HEK293 (cell line): ENCODE results near the gene ARHGAP26.

Source experiments
- CTCF ChIA-PET: fragments of 350-600 bp; formaldehyde crosslinking; extraction: SDS; loops from one replicate; lab custom pipeline; 2021; ENCODE audit warnings: antibody characterized with exemption; lab: Yijun Ruan, JAX
- POLR2A ChIA-PET: fragments of 300-600 bp; formaldehyde crosslinking; extraction: SDS; loops from one replicate; lab custom pipeline; 2020; ENCODE audit warnings: antibody characterized with exemption, inconsistent platforms; lab: Yijun Ruan, JAX
- H3K27ac ChIP-seq: fragments of 200-500 bp; sonication (Bioruptor generic); 2 replicates; pipeline ENCODE4 v1.5.1; 2014; ENCODE audit warnings: low read depth, low read length, control low read depth, inconsistent platforms; ENCODE audit errors: extremely low read depth
- H3K36me3 ChIP-seq, 2 experiments: fragments of 200-500 bp in 1 of 2; sonication (Bioruptor generic) in 1 of 2; 1 replicate in 1 of 2; 2 replicates in 1 of 2; pipeline ENCODE4 v1.5.1; 2014 to 2017; ENCODE audit warnings: inconsistent platforms in 2 of 2, low read length in 2 of 2; ENCODE audit not compliant: control insufficient read depth in 2 of 2, insufficient read depth in 1 of 2
- H3K4me1 ChIP-seq: fragments of 200-500 bp; sonication (Bioruptor generic); 2 replicates; pipeline ENCODE4 v1.5.1; 2014; ENCODE audit warnings: mild to moderate bottlenecking, low read length, inconsistent platforms; ENCODE audit not compliant: control insufficient read depth, insufficient read depth
- H3K4me3 ChIP-seq: 2 replicates; pipeline ENCODE4 v1.5.1; 2011; ENCODE audit warnings: low read depth, mild to moderate bottlenecking, control low read depth, low read length, moderate library complexity
- H3K9me3 ChIP-seq: fragments of 200-500 bp; sonication (Bioruptor generic); 2 replicates; pipeline ENCODE4 v1.5.1; 2014; ENCODE audit warnings: low read depth, low read length, inconsistent platforms; ENCODE audit not compliant: control insufficient read depth, insufficient read depth
- EGR2 ChIP-seq: fragments of 450-650 bp; formaldehyde crosslinking; IDR thresholded peaks from 2 replicates; pipeline ENCODE4 v1.5.1; 2016; ENCODE audit warnings: low read depth, missing biosample characterization, missing genetic modification characterization
- HOXC10 ChIP-seq: sonication (generic); formaldehyde crosslinking; IDR thresholded peaks from 2 replicates; pipeline ENCODE4 v1.8.1; 2023; ENCODE audit warnings: mild to moderate bottlenecking, missing genetic modification reagents
- IKZF3 ChIP-seq: fragments of 450-650 bp; IDR thresholded peaks from 2 replicates; pipeline ENCODE4 v1.5.0; 2018; ENCODE audit warnings: missing biosample characterization, mild to moderate bottlenecking, missing genetic modification characterization, moderate library complexity
- KLF10 ChIP-seq: fragments of 450-650 bp; IDR thresholded peaks from 2 replicates; pipeline ENCODE4 v1.5.1; 2018; ENCODE audit warnings: missing biosample characterization, mild to moderate bottlenecking, missing genetic modification characterization
- KLF17 ChIP-seq: fragments of 450-650 bp; formaldehyde crosslinking; IDR thresholded peaks from 2 replicates; pipeline ENCODE4 v1.5.1; 2016; ENCODE audit warnings: missing biosample characterization, missing genetic modification characterization
- KLF9 ChIP-seq: fragments of 450-650 bp; formaldehyde crosslinking; IDR thresholded peaks from 2 replicates; pipeline ENCODE4 v1.5.1; 2016; ENCODE audit warnings: missing biosample characterization, missing genetic modification characterization, low read depth
- PRDM1 ChIP-seq: fragments of 450-650 bp; formaldehyde crosslinking; IDR thresholded peaks from 2 replicates; pipeline ENCODE4; 2016; ENCODE audit warnings: missing biosample characterization, missing genetic modification characterization
- PRDM10 ChIP-seq: fragments of 450-650 bp; formaldehyde crosslinking; IDR thresholded peaks from 2 replicates; pipeline ENCODE4 v1.5.1; 2016; ENCODE audit warnings: missing biosample characterization, missing genetic modification characterization
- SALL2 ChIP-seq: fragments of 450-650 bp; formaldehyde crosslinking; IDR thresholded peaks from 2 replicates; pipeline ENCODE4 v1.5.0; 2017; ENCODE audit warnings: missing biosample characterization, mild to moderate bottlenecking, missing genetic modification characterization, borderline replicate concordance
- SCRT2 ChIP-seq: fragments of 450-650 bp; formaldehyde crosslinking; IDR thresholded peaks from 2 replicates; pipeline ENCODE4 v1.5.1; 2016; ENCODE audit warnings: missing biosample characterization, missing genetic modification characterization
- SP3 ChIP-seq: fragments of 450-650 bp; formaldehyde crosslinking; IDR thresholded peaks from 2 replicates; pipeline ENCODE4 v1.5.1; 2016; ENCODE audit warnings: missing biosample characterization, missing genetic modification characterization
- TCF7L2 ChIP-seq: IDR thresholded peaks from 2 replicates; pipeline ENCODE4 v1.6.1; 2011; ENCODE audit warnings: low read depth, mild to moderate bottlenecking, inconsistent platforms, low read length, moderate library complexity, borderline replicate concordance
- ZEB2 ChIP-seq: fragments of 450-650 bp; formaldehyde crosslinking; IDR thresholded peaks from 2 replicates; pipeline ENCODE4 v1.5.1; 2016; ENCODE audit warnings: missing biosample characterization, missing genetic modification characterization
- ZNF140 ChIP-seq: fragments of 450-650 bp; formaldehyde crosslinking; IDR thresholded peaks from 2 replicates; pipeline ENCODE4 v1.5.1; 2016; ENCODE audit warnings: missing biosample characterization, missing genetic modification characterization
- ZNF26 ChIP-seq: fragments of 450-650 bp; formaldehyde crosslinking; IDR thresholded peaks from 2 replicates; pipeline ENCODE4 v1.5.1; 2016; ENCODE audit warnings: missing biosample characterization, missing genetic modification characterization
- ZNF426 ChIP-seq: fragments of 450-650 bp; formaldehyde crosslinking; IDR thresholded peaks from 2 replicates; pipeline ENCODE4 v1.5.1; 2017; ENCODE audit warnings: missing biosample characterization, missing genetic modification characterization, mild to moderate bottlenecking, inconsistent platforms, moderate library complexity
- ZNF521 ChIP-seq: fragments of 450-650 bp; formaldehyde crosslinking; IDR thresholded peaks from 2 replicates; pipeline ENCODE4 v1.5.1; 2017; ENCODE audit warnings: missing biosample characterization, mild to moderate bottlenecking, missing genetic modification characterization
- ZNF585B ChIP-seq: fragments of 450-650 bp; formaldehyde crosslinking; IDR thresholded peaks from 2 replicates; pipeline ENCODE4 v1.5.1; 2016; ENCODE audit warnings: missing biosample characterization, missing genetic modification characterization
- ZNF629 ChIP-seq: fragments of 450-650 bp; formaldehyde crosslinking; IDR thresholded peaks from 2 replicates; pipeline ENCODE4 v1.5.1; 2017; ENCODE audit warnings: missing biosample characterization, missing genetic modification characterization
- ZNF645 ChIP-seq: fragments of 450-650 bp; formaldehyde crosslinking; IDR thresholded peaks from 2 replicates; pipeline ENCODE4; 2016; ENCODE audit warnings: missing biosample characterization, missing genetic modification characterization
- ZNF701 ChIP-seq: fragments of 450-650 bp; formaldehyde crosslinking; IDR thresholded peaks from 2 replicates; pipeline ENCODE4 v1.5.1; 2016; ENCODE audit warnings: missing biosample characterization, missing genetic modification characterization
- ZNF768 ChIP-seq: fragments of 450-650 bp; formaldehyde crosslinking; IDR thresholded peaks from 2 replicates; pipeline ENCODE4 v1.5.1; 2018; ENCODE audit warnings: missing biosample characterization, mild to moderate bottlenecking, missing genetic modification characterization

Gene ARHGAP26

GRCh38 chr5:143241892-143242291 is 471.7 kb downstream of the ARHGAP26 start:
- H3K4me3 ChIP-seq: no peak overlapping the region
- TF ChIP-seq ZEB2: no peak
- no peak for TF ChIP-seq ZNF701 (tag by site-specific recombination)
- no peak for TF ChIP-seq PRDM1 (tag by site-specific recombination)
- TF ChIP-seq ZNF521 (tag by site-specific recombination): no peak
- TF ChIP-seq ZNF26 (tag by site-specific recombination): no peak
- no peak for TF ChIP-seq SALL2 (tag by site-specific recombination)
- ChIA-PET CTCF (interaction anchor here (0.6 kb wide), 1 partner anchor 16 kb away, joined by 3 read pairs; no protein-coding TSS in a partner anchor), POLR2A (no interaction called here)
- H3K9me3 ChIP-seq: no peaks in the 10 kb centered on the region
- H3K36me3 ChIP-seq: no peaks in the 10 kb centered on the region
- H3K27ac ChIP-seq: no peak overlapping the region
- peaks cover 4% of the 10 kb centered on the region; the same call in 1 of the 2 replicates for H3K4me1 ChIP-seq

- Histone ChIP-seq H3K27ac (no peak overlapping the region), H3K9me3 (no peaks in the 10 kb centered on the region), H3K4me1 (peaks cover 4% of the 10 kb centered on the region; the same call in 1 of the 2 replicates), H3K36me3 (no peaks in the 10 kb centered on the region), H3K4me3 (no peak overlapping the region)
- ChIA-PET POLR2A (no interaction called here), CTCF (no interaction called here)
- TF ChIP-seq ZNF645 (tag by site-specific recombination) (no peak), HOXC10 (CRISPR knock-in tag) (no peak), ZNF768 (tag by site-specific recombination) (no peak), ZNF585B (tag by site-specific recombination) (no peak)
Observed at GRCh38 chr5:143243103-143243502, 472.9 kb downstream of the ARHGAP26 start.

GRCh38 chr5:143244000-143244736 is 474.0 kb downstream of the ARHGAP26 start:
- POLR2A ChIA-PET: no interaction called here
- no peaks in the 10 kb centered on the region for H3K36me3 ChIP-seq
- no peak overlapping the region for H3K27ac ChIP-seq
- CTCF ChIA-PET: interaction anchor here (1.3 kb wide), 1 partner anchor 37 kb away, joined by 3 read pairs; no protein-coding TSS in a partner anchor
- H3K4me1 ChIP-seq: peaks cover 4% of the 10 kb centered on the region; the same call in 1 of the 2 replicates
- H3K4me3 ChIP-seq: no peak overlapping the region
- no peaks in the 10 kb centered on the region for H3K9me3 ChIP-seq
- TF ChIP-seq TCF7L2: no peak
- TF ChIP-seq KLF10 (tag by site-specific recombination): 0 out of 2 replicates have a peak, but pooled peaks have one; percentile 33
- peak; percentile 31; the same call in 1 of the 2 replicates for TF ChIP-seq ZEB2
- peak; percentile 33; the same call in 1 of the 2 replicates for TF ChIP-seq KLF9
- TF ChIP-seq SCRT2 (tag by site-specific recombination): peak; percentile 88
- TF ChIP-seq PRDM1 (tag by site-specific recombination): peak; percentile 62; the same call in 1 of the 2 replicates
- peak; percentile 66 for TF ChIP-seq PRDM10 (tag by site-specific recombination)
- no peak for TF ChIP-seq IKZF3 (tag by site-specific recombination)
- 0 out of 2 replicates have a peak, but pooled peaks have one; percentile 46 for TF ChIP-seq KLF17
- TF ChIP-seq ZNF629: peak; percentile 54
- peak; percentile 35 for TF ChIP-seq EGR2 (tag by site-specific recombination)
- TF ChIP-seq ZNF426 (tag by site-specific recombination): no peak
- 0 out of 2 replicates have a peak, but pooled peaks have one; percentile 5 for TF ChIP-seq ZNF140 (tag by site-specific recombination)
- TF ChIP-seq ZNF521 (tag by site-specific recombination): no peak
- TF ChIP-seq SP3 (tag by site-specific recombination): peak; percentile 33
